Tibial artery (tissue), 4 donors: ENCODE results near the gene MYO10.
A peak's percentile ranks its signal among the peaks of the same experiment; 100 is the strongest.
"Not testable (repeated sequence)": the region's sequence is repeated elsewhere in the genome, so short reads cannot be mapped to it uniquely, and the experiment has no call there.

Experiments used
- DNase-seq, 2 donors: peaks; one replicate each; pipeline ENCODE4 v3.0.0-alpha.2; 2019
- H3K27ac ChIP-seq, 2 donors: fragments of 200-600 bp; sonication (generic) in 1 of 2; 1 replicate in 1 of 2; 2 replicates in 1 of 2; pipeline ENCODE4 v1.5.1; 2018 to 2019; ENCODE audit warnings: mild to moderate bottlenecking in 1 of 2
- H3K27me3 ChIP-seq, 2 donors: fragments of 200-600 bp; sonication (generic) in 1 of 2; one replicate each; pipeline versions ENCODE4 v1.5.1 to v1.6.0; 2016 to 2019
- H3K36me3 ChIP-seq, 3 donors: fragments of 200-600 bp; sonication (generic) in 2 of 3; one replicate each; pipeline ENCODE4 v1.5.1; 2016 to 2019; ENCODE audit warnings: mild to moderate bottlenecking in 2 of 3
- H3K4me1 ChIP-seq, 4 donors: fragments of 200-600 bp; sonication (generic) in 2 of 4; 1 replicate in 3 of 4; 2 replicates in 1 of 4; pipeline ENCODE4 v1.5.1; 2016 to 2019
- H3K4me3 ChIP-seq, 2 donors: fragments of 200-600 bp; sonication (generic) in 1 of 2; 1 replicate in 1 of 2; 2 replicates in 1 of 2; pipeline ENCODE4 v1.5.1; 2018 to 2019; ENCODE audit warnings: mild to moderate bottlenecking in 2 of 2
- H3K9me3 ChIP-seq, 3 donors: fragments of 200-600 bp; sonication (generic) in 1 of 3; one replicate each; pipeline ENCODE4 v1.5.1; 2016 to 2019
- CTCF ChIP-seq, 2 experiments: fragments of 200-600 bp in 1 of 2; fragments of 450-650 bp in 1 of 2; IDR thresholded peaks; one replicate each; pipeline ENCODE4 v1.5.1; 2017 to 2019; ENCODE audit warnings: antibody characterized with exemption in 2 of 2, mild to moderate bottlenecking in 1 of 2, moderate library complexity in 1 of 2
- intact Hi-C: fragments of 100-400 bp; cut with DNase I; formaldehyde crosslinking; loops from one replicate; pipeline ENCODE4 v1.15.0; 2023; ENCODE audit warnings: low total_unique reads

MYO10 gene

GRCh38 chr5:16722097-16722495, 214.0 kb downstream of the MYO10 start:
- H3K27ac ChIP-seq: no peak overlapping the region

GRCh38 chr5:16721151-16722096, 214.7 kb downstream of the MYO10 start:
- peaks cover 0 to 6% (median 0%) of the 10 kb centered on the region in 3 donors for H3K36me3 ChIP-seq
- no peak overlapping the region for H3K4me3 ChIP-seq
- no peaks in the 10 kb centered on the region for H3K27me3 ChIP-seq
- no peak overlapping the region for H3K27ac ChIP-seq
- intact Hi-C loops: no loop called here
- no peak for TF ChIP-seq CTCF (IDR thresholded peaks at IDR 0.05)
- DNase-seq: no peak
- peaks cover 0 to 3% (median 0%) of the 10 kb centered on the region in 4 donors for H3K4me1 ChIP-seq
- no peaks in the 10 kb centered on the region for H3K9me3 ChIP-seq

More at GRCh38 chr5:16722097-16722495, 214.0 kb downstream of the MYO10 start:
- DNase-seq: no peak
- no peaks in the 10 kb centered on the region for H3K9me3 ChIP-seq
- H3K27me3 ChIP-seq: no peaks in the 10 kb centered on the region
- H3K36me3 ChIP-seq: peaks cover 0 to 6% (median 0%) of the 10 kb centered on the region in 3 donors
- no peak for TF ChIP-seq CTCF (IDR thresholded peaks at IDR 0.05)
- H3K4me3 ChIP-seq: no peak overlapping the region
- intact Hi-C loops: no loop called here
- H3K4me1 ChIP-seq: peaks cover 0 to 4% (median under 1%) of the 10 kb centered on the region in 4 donors

- H3K9me3 ChIP-seq, intact Hi-C loops, H3K27ac ChIP-seq, DNase-seq, H3K36me3 ChIP-seq, H3K27me3 ChIP-seq, H3K4me1 ChIP-seq, H3K4me3 ChIP-seq: not testable (repeated sequence)
These were observed 218.1 kb downstream of the MYO10 start for GRCh38 chr5:16718036-16718435.

- H3K4me1 ChIP-seq: peaks cover 0 to 16% (median 9%) of the 10 kb centered on the region in 4 donors
- no peak overlapping the region for H3K27ac ChIP-seq
- no peaks in the 10 kb centered on the region for H3K27me3 ChIP-seq
- peak overlapping the region; percentile 20 to 38 for H3K4me3 ChIP-seq
- DNase-seq: no peak
- peaks cover 22 to 26% (median 25%) of the 10 kb centered on the region in 3 donors for H3K36me3 ChIP-seq
- TF ChIP-seq CTCF (IDR thresholded peaks at IDR 0.05): no peak
- intact Hi-C loops: no loop called here
- no peaks in the 10 kb centered on the region for H3K9me3 ChIP-seq
These were observed 222.6 kb downstream of the MYO10 start for GRCh38 chr5:16713386-16713928.

GRCh38 chr5:16712620-16713019, 223.5 kb downstream of the MYO10 start:
- Histone ChIP-seq H3K27me3 (no peaks in the 10 kb centered on the region), H3K9me3 (no peaks in the 10 kb centered on the region), H3K36me3 (peaks cover 22 to 34% (median 33%) of the 10 kb centered on the region in 3 donors), H3K27ac (no peak overlapping the region), H3K4me3 (no peak overlapping the region), H3K4me1 (peaks cover 0 to 16% (median 9%) of the 10 kb centered on the region in 4 donors)
- no peak for DNase-seq
- TF ChIP-seq CTCF (IDR thresholded peaks at IDR 0.05): no peak
- intact Hi-C loops: no loop called here

- no peak for DNase-seq
- intact Hi-C loops: no loop called here
- no peaks in the 10 kb centered on the region for H3K27me3 ChIP-seq
- no peak overlapping the region for H3K27ac ChIP-seq
- H3K4me3 ChIP-seq: no peak overlapping the region
- H3K4me1 ChIP-seq: peaks cover 0 to 16% (median 9%) of the 10 kb centered on the region in 4 donors
- no peak for TF ChIP-seq CTCF (IDR thresholded peaks at IDR 0.05)
- no peaks in the 10 kb centered on the region for H3K9me3 ChIP-seq
- H3K36me3 ChIP-seq: peaks cover 22 to 38% (median 38%) of the 10 kb centered on the region in 3 donors
These were observed 223.9 kb downstream of the MYO10 start for GRCh38 chr5:16712178-16712577.
